GM12875 (cell line): ENCODE results near the gene RNF151.
A peak's percentile ranks its signal among the peaks of the same experiment; 100 is the strongest.

Experiments used
- H3K4me3 ChIP-seq: one replicate; pipeline ENCODE4 v1.5.1; 2011; ENCODE audit warnings: low read depth, low read length, control low read depth
- TF ChIP-seq, protein P1 (sequence below): IDR thresholded peaks from 2 replicates; pipeline ENCODE4 v1.5.1; 2011; ENCODE audit warnings: low read depth, mild to moderate bottlenecking, control low read depth, inconsistent platforms, low read length, moderate library complexity, borderline replicate concordance; ENCODE audit not compliant: insufficient read depth

RNF151 gene

DNA sequence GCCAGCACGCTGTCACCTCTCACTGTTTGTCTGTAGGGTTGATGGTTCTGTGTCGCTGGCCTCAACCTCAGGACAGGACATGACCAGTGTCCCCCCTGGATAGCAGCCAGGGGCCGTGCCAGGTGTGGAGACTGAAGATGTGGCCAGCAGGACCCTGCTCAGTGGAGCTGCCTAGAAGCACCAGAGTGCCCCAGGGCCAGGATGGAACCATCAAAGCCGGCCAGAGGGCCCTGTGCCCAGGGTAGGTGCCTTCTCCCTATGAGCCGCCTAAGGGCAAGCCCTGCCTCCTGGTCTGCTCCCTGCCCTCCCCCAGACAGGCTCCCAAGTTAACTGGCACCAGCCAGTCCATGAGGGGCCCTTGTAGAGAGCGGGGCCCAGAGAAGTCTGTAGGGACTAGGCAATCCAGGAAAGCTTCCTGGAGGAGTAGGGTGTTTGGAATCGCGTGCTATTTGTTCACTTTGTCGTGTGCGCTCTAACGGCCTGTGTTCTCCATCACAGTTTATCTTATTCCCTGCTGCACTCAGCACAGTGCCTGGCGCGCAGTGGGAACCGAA, 7.9 kb upstream of the RNF151 start:
- TF ChIP-seq, protein P1, sequence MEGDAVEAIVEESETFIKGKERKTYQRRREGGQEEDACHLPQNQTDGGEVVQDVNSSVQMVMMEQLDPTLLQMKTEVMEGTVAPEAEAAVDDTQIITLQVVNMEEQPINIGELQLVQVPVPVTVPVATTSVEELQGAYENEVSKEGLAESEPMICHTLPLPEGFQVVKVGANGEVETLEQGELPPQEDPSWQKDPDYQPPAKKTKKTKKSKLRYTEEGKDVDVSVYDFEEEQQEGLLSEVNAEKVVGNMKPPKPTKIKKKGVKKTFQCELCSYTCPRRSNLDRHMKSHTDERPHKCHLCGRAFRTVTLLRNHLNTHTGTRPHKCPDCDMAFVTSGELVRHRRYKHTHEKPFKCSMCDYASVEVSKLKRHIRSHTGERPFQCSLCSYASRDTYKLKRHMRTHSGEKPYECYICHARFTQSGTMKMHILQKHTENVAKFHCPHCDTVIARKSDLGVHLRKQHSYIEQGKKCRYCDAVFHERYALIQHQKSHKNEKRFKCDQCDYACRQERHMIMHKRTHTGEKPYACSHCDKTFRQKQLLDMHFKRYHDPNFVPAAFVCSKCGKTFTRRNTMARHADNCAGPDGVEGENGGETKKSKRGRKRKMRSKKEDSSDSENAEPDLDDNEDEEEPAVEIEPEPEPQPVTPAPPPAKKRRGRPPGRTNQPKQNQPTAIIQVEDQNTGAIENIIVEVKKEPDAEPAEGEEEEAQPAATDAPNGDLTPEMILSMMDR: no peak
- H3K4me3 ChIP-seq: no peak overlapping the region

DNA sequence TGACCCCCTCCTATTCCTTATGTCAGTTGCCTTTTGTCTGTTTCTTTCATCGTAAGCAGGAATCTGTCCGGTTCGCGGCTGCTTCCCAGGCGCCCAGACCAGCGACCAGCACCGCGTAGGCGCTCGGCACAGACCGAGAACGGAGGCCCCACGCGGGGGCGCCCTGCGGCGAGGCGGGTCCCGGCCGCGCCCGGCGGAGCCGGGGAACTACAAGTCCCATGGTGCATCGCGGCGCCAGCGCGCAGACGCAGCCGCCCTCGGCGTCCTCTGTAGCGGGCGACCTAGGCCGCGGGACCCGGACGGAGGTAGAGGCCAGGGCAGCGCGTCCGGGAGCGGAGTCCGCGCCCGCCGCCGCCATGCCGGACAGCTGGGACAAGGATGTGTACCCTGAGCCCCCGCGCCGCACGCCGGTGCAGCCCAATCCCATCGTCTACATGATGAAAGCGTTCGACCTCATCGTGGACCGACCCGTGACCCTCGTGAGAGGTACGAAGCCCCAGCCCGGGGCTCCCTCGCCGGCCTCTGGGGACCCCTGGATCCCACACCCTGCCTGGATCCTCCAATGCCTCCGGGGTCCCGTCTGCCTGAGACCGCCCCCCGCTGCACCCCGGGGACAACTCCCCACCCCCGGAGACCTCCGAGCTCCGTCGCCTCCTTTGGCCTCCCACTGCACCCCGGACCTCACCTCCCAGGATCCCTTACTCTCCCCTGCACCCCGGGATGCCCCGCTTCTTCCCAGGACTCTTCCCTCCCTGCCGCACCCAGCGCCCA, 7.2 kb upstream of the RNF151 start, which contains the start of gene NDUFB10:
Gene NDUFB10, plus strand, starts transcription at position 270 of the 771 bp plus-strand sequence. Its CDS starts 87 bp downstream, at position 357.
- peak within 1 kb of the TSS; percentile 81 for H3K4me3 ChIP-seq
- TF ChIP-seq, protein P1: peak; percentile 80

DNA sequence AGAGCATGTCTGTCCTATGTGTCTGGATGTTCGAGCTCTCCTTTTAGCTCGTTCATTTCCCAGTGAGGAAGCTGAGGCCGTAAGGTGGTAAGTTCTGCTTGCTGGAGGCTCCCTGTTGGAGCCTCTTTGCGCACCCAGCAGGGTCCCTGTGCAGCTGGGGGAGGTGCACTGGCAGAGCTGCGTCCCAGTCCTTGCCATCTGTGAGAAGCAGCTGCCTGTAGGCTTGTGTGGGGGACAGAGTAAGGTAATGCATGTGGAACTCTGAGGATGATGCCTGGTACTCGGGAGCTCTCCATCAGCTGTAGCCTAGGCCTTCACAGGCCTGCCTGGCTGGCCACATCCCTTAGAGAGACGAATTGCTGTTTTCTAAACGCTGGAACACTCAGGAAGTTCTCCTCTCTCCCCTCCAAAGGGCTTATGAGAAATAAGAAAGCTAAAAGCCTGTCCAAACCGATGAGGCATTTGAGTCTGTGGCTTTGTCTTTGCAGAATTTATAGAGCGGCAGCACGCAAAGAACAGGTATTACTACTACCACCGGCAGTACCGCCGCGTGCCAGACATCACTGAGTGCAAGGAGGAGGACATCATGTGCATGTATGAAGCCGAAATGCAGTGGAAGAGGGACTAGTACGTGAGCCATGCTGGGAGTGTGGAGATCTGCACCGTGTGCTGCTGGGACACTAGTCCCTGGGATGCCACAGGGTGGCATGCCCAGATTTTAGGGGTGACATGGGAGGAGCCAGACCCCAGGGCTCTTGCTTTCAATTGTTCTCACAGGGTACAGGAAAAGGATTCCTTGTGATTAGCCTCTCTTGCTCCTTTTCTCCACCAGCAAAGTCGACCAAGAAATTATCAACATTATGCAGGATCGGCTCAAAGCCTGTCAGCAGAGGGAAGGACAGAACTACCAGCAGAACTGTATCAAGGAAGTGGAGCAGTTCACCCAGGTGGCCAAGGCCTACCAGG, 5.7 kb upstream of the RNF151 start:
- H3K4me3 ChIP-seq: peak overlapping the region; percentile 81
- TF ChIP-seq, protein P1: no peak

DNA sequence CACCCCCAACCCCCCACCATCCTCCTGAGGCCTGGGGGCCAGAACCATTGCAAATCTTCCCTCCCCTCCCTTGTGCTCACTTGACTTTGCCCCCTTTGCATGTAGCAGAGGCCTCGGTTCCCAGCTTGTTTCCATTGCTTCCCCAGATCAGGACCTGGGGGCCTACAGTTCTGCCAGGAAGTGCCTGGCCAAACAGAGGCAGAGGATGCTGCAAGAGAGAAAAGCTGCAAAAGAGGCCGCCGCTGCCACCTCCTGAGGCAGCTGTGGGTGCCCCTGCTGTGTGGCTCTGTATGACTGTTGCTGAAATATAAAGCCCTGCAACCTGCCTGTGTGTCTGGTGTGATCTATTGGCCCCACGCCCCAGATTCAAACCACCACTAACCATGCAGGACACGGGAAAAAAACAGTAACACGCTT, 5.0 kb upstream of the RNF151 start:
- H3K4me3 ChIP-seq: no peak overlapping the region
- TF ChIP-seq, protein P1: no peak

DNA sequence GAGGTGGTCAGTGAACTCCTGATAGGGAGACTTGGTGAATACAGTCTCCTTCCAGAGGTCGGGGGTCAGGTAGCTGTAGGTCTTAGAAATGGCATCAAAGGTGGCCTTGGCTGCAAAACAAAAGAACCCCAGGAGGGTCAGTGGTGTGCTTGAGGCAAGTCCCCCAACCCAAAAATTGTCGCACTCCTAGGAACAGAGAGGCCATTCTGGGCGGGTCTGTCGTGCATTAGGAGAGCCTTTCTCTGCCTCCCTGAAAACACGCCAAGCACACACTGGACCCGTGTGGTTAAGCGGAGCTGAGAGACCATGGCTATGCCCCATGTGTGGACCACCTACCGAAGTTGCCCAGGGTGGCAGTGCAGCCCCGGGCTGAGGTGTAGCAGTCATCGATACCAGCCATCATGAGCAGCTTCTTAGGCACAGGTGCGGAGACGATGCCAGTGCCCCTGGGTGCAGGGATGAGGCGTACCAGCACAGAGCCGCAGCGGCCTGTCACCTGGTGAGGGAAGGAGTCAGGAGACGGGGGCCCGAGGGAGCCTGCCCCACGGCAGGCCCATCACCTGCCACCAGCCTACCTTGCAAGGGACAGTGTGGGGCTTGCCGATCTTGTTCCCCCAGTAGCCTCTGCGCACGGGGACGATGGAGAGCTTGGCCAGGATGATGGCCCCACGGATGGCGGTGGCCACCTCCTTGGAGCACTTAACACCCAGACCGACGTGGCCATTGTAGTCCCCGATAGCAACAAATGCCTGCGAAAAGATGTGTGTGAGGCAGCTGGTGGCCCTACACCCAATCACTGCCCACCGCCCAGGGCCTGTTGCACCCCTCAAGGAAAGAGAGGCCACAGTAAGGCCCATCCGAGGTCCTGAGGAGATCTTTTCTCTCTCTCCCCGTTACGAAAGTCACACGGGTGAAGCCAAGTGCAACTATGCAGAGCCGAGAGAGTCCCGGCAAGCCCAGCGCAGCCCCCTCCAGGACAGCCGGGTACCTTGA, 4.2 kb upstream of the RNF151 start:
- H3K4me3 ChIP-seq: peak overlapping the region; percentile 95

DNA sequence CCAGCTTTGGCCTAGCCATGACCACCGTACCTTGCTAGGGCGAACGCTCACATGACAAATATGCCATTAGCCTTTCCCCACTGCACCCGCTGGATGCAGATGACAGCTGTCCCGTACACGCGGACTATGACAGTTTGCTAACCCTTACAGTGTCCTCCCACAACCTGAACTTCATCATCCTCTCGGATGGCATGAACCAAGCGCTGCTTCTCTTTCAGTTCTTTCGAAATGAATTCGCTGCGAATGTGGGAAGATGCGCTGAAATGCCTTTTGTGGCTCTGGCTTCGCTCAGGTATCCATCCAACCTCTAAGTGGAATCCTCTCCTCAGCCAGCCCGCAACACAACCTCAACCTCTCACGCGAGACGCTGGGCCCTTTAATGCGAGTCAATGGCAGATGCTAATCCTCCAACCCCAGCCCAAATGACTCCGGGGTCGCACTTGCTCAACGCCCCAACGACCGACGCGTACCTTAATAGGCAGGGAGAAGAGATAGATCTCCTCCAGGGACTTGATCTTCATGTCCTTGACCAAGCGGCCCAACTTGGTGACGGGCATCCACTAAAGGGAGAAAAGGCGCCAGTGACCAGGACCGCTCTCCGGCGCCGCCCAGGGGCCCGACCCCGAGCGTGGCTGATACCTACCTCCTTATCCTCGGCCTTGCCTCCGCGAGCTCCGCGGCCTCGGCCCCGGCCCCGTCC, 2.7 kb upstream of the RNF151 start:
- TF ChIP-seq, protein P1: 0 out of 2 replicates have a peak, but pooled peaks have one; percentile 19
- H3K4me3 ChIP-seq: peak overlapping the region; percentile 95
